ENCODE results near the gene DDC. TPM values are rescaled to one million over a fixed set of nuclear protein-coding genes. Genes with fewer than 3 reads are reported as not detected.
A peak's percentile ranks its signal among the peaks of the same experiment; 100 is the strongest.

Gene DDC
- total RNA-seq, 1 experiment from 2014 or later, result not detected

DNA sequence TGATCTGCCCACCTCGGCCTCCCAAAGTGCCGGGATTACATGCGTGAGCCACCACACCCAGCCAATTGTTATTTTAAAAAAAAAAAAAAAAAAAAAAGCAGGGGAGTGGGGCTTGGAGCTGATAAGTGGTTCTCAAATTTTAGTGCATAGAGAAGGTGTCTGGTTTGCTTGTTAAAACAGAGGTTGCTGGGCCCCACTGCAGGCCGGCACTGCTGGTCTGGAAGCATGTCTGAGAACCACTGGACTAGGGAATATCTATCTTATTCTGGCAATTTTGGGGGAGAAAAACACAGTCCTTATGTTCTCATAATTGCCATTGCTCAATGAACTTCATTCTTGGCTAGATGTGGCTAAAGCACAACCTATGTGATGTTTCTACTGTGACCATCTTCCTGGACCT is 96.0 kb downstream of the DDC start:
- Histone ChIP-seq H3K4me2 (no peak overlapping the region), H3K27me3 (ENCODE audit: insufficient read depth, low read depth) (no peaks in the 10 kb centered on the region), H4K20me1 (ENCODE audit: insufficient read depth) (no peaks in the 10 kb centered on the region), H3K9me3 (ENCODE audit: insufficient read depth, low read depth) (no peaks in the 10 kb centered on the region), H3K27ac (no peak overlapping the region), H2AFZ (no peak overlapping the region), H3K4me3 (no peak overlapping the region), H3K4me1 (replicated peaks; ENCODE audit: insufficient read depth) (peaks cover 4% of the 10 kb centered on the region), H3F3A (ENCODE audit: insufficient read depth, low read depth) (no peaks in the 10 kb centered on the region), H3K9me2 (ENCODE audit: insufficient read depth) (no peaks in the 10 kb centered on the region), H3K79me2 (ENCODE audit: low read depth) (no peaks in the 10 kb centered on the region), H3K36me3 (ENCODE audit: low read depth) (no peaks in the 10 kb centered on the region)
- ChIA-PET POLR2A (ENCODE audit: unreplicated experiment) (no interaction called here), CTCF (interaction anchor here (0.6 to 1.5 kb wide), 4 partner anchors 33 to 164 kb away, joined by 3 to 9 read pairs (median 4); no protein-coding TSS in a partner anchor)
- no TSS peak for BruUV-seq (replicated peaks)
- no peak for DNase-seq
- TF ChIP-seq EZH2 (IDR thresholded peaks at IDR 0.05; ENCODE audit: low read depth), result no peak
- TF ChIP-seq, protein P1, sequence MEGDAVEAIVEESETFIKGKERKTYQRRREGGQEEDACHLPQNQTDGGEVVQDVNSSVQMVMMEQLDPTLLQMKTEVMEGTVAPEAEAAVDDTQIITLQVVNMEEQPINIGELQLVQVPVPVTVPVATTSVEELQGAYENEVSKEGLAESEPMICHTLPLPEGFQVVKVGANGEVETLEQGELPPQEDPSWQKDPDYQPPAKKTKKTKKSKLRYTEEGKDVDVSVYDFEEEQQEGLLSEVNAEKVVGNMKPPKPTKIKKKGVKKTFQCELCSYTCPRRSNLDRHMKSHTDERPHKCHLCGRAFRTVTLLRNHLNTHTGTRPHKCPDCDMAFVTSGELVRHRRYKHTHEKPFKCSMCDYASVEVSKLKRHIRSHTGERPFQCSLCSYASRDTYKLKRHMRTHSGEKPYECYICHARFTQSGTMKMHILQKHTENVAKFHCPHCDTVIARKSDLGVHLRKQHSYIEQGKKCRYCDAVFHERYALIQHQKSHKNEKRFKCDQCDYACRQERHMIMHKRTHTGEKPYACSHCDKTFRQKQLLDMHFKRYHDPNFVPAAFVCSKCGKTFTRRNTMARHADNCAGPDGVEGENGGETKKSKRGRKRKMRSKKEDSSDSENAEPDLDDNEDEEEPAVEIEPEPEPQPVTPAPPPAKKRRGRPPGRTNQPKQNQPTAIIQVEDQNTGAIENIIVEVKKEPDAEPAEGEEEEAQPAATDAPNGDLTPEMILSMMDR (conservative IDR thresholded peaks at IDR 0.05), result no peak
- intact Hi-C loops (cut with micrococcal nuclease; ENCODE audit: unreplicated experiment), result loop anchor here (2.0 to 10.0 kb wide), 3 partner anchors 93 to 896 kb away; no protein-coding TSS in a partner anchor

DNA sequence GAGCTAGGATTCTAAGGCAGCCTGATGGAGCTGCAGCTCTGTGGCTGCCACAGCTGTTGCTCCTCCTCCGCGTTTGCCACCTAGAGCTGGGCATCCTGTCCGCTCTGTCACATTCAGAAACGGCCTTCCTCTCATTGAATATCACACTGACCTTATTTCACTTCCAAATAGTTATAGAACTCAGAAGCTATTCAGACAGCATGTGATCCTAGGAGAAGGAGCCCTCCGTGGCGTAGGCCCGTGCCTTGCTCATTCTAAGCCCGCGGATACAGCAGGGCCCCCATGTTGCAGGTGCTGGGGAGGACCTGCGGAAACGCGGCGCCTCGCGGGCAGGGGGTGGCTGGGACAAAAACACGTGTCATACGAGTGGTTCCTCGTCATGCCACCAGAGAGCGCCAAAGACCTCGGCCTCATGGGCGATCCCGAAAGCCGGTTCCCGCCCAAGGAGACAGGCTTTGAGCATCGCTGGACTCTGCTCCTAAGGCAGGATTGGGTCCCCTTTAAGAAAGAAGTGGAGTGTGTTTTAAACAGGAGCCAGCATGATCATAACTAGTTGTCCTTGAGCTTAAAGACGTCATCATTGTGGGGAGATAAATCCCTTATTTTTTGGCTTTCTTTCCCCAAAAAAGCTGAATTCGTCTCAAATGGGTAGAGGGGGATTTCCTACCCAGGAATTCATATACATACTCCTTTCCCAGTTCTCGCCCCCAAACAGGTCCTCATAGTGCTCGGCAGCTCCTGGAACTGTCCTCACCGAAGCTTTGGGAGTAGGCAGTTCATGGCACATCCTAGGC is 97.2 kb downstream of the DDC start:
- DNase-seq, result peak; percentile 55 to 86
- H3K27me3 ChIP-seq (ENCODE audit: insufficient read depth, low read depth), result no peaks in the 10 kb centered on the region
- intact Hi-C loops (cut with micrococcal nuclease; ENCODE audit: unreplicated experiment), result loop anchor here (1.0 to 10.0 kb wide), 9 partner anchors 63 to 897 kb away; no protein-coding TSS in a partner anchor
- TF ChIP-seq, protein P1 (conservative IDR thresholded peaks at IDR 0.05), result peak; percentile 99
- no peak for TF ChIP-seq EZH2 (IDR thresholded peaks at IDR 0.05; ENCODE audit: low read depth)
- H4K20me1 ChIP-seq (ENCODE audit: insufficient read depth), result no peaks in the 10 kb centered on the region
- peak overlapping the region; percentile 80 for H2AFZ ChIP-seq
- no peaks in the 10 kb centered on the region for H3K9me3 ChIP-seq (ENCODE audit: insufficient read depth, low read depth)
- peaks cover 4% of the 10 kb centered on the region for H3K4me1 ChIP-seq (replicated peaks; ENCODE audit: insufficient read depth)
- no peaks in the 10 kb centered on the region for H3K36me3 ChIP-seq (ENCODE audit: low read depth)
- H3K27ac ChIP-seq, result no peak overlapping the region
- peak overlapping the region; percentile 79 for H3K4me2 ChIP-seq
- ChIA-PET POLR2A (ENCODE audit: unreplicated experiment) (interaction anchor here (0.6 kb wide), 1 partner anchor 16 kb away, joined by 3 read pairs; no protein-coding TSS in a partner anchor), CTCF (interaction anchor here (0.8 to 1.5 kb wide), 6 partner anchors 64 to 693 kb away, joined by 3 to 6 read pairs (median 4); no protein-coding TSS in a partner anchor)
- no peaks in the 10 kb centered on the region for H3K9me2 ChIP-seq (ENCODE audit: insufficient read depth)
- BruUV-seq (replicated peaks), result no TSS peak
- H3K4me3 ChIP-seq, result peak overlapping the region; percentile 38; the same call in 1 of the 2 replicates
- H3K79me2 ChIP-seq (ENCODE audit: low read depth), result no peaks in the 10 kb centered on the region
- no peaks in the 10 kb centered on the region for H3F3A ChIP-seq (ENCODE audit: insufficient read depth, low read depth)

DNA sequence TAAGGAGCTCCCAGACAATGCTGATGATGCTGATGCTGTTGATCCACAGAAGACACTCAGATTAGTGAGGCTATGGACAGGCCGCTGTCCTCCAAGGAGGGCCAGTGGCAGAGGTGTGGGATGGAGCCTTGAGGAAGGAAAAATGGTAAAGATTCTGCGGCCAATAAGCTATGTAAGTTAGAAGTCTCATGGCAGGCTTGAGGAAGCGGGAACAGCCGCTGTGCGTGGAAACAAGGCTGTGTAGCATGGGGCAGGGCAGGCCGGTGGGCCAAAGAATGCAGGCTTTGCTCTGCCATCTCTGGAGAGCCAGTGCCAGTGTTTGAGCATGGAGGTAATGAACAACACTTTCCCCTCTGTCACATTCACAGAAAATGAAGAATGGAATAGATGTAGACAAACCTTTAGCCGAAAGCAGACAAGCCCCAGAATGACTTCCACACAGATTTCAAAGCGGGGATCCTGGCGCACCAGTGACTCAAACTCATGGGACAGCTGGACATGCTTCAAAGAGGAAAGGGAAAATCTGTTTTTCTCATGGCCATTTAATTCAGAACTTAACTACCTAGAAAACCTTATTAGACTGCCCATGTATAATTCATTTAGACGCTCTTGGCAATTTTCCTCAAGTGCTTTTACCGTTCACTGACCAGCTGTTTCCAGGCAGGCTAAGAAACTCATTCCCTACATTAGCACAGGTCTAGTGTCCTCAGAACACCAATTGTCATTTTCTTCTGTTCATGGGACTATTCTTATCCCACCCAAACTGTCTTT is 98.2 kb downstream of the DDC start:
- Histone ChIP-seq H3K27ac (no peak overlapping the region), H4K20me1 (ENCODE audit: insufficient read depth) (no peaks in the 10 kb centered on the region), H3K27me3 (ENCODE audit: insufficient read depth, low read depth) (no peaks in the 10 kb centered on the region), H3K9me2 (ENCODE audit: insufficient read depth) (no peaks in the 10 kb centered on the region), H3K9me3 (ENCODE audit: insufficient read depth, low read depth) (no peaks in the 10 kb centered on the region), H3F3A (ENCODE audit: insufficient read depth, low read depth) (no peaks in the 10 kb centered on the region), H3K4me3 (no peak overlapping the region), H2AFZ (no peak overlapping the region), H3K4me1 (replicated peaks; ENCODE audit: insufficient read depth) (peaks cover 4% of the 10 kb centered on the region), H3K79me2 (ENCODE audit: low read depth) (no peaks in the 10 kb centered on the region), H3K4me2 (no peak overlapping the region), H3K36me3 (ENCODE audit: low read depth) (no peaks in the 10 kb centered on the region)
- ChIA-PET POLR2A (ENCODE audit: unreplicated experiment) (no interaction called here), CTCF (interaction anchor here (0.6 to 1.4 kb wide), 4 partner anchors 65 to 694 kb away, joined by 3 to 6 read pairs (median 4); no protein-coding TSS in a partner anchor)
- no peak for DNase-seq
- intact Hi-C loops (cut with micrococcal nuclease; ENCODE audit: unreplicated experiment), result loop anchor here (5.0 to 10.0 kb wide), 2 partner anchors 95 to 898 kb away; no protein-coding TSS in a partner anchor
- TF ChIP-seq EZH2 (IDR thresholded peaks at IDR 0.05; ENCODE audit: low read depth), result no peak
- TF ChIP-seq, protein P1 (conservative IDR thresholded peaks at IDR 0.05), result no peak
- BruUV-seq (replicated peaks), result no TSS peak

All from PC-9 (cell line).